DOHH2 (cell line): ENCODE data around the gene PYM1.

Source experiments
- H3F3A ChIP-seq: fragments of 200-600 bp; sonication (generic), shearing (Covaris generic); 2 replicates; pipeline ENCODE4 v1.6.0; 2016; ENCODE audit warnings: antibody characterized with exemption, mild to moderate bottlenecking; ENCODE audit not compliant: control insufficient read depth, insufficient read depth
- H3K27ac ChIP-seq: fragments of 200-600 bp; sonication (generic); 2 replicates; pipeline ENCODE4 v1.5.1; 2014; ENCODE audit warnings: low read depth, mild to moderate bottlenecking, low read length, moderate library complexity
- H3K27me3 ChIP-seq: fragments of 200-600 bp; sonication (generic); 2 replicates; pipeline ENCODE4 v1.6.1; 2014; ENCODE audit warnings: mild to moderate bottlenecking, low read length, mixed read lengths; ENCODE audit not compliant: control insufficient read depth
- H3K36me3 ChIP-seq: fragments of 200-600 bp; sonication (generic); 2 replicates; pipeline ENCODE4 v1.6.1; 2014; ENCODE audit warnings: mild to moderate bottlenecking, low read length, moderate library complexity, mixed read lengths; ENCODE audit not compliant: control insufficient read depth
- H3K4me1 ChIP-seq: fragments of 200-600 bp; sonication (generic); 2 replicates; pipeline ENCODE4 v1.6.1; 2014; ENCODE audit warnings: mild to moderate bottlenecking, low read length, mixed read lengths; ENCODE audit not compliant: control insufficient read depth
- H3K4me2 ChIP-seq: fragments of 200-600 bp; sonication (generic); 2 replicates; pipeline ENCODE4 v1.6.0; 2014; ENCODE audit warnings: mild to moderate bottlenecking, low read length, moderate library complexity
- H3K4me3 ChIP-seq: fragments of 200-600 bp; sonication (generic); 2 replicates; pipeline ENCODE4 v1.5.1; 2014; ENCODE audit warnings: mild to moderate bottlenecking, low read length, mixed read lengths
- H3K79me2 ChIP-seq: fragments of 200-600 bp; sonication (generic); 2 replicates; pipeline ENCODE4 v1.6.1; 2014; ENCODE audit warnings: mild to moderate bottlenecking, low read length, mixed read lengths; ENCODE audit not compliant: control insufficient read depth
- H3K9me2 ChIP-seq: fragments of 200-600 bp; sonication (generic); replicated peaks from 2 replicates; pipeline ENCODE4 v1.6.1; 2014; ENCODE audit warnings: mild to moderate bottlenecking, low read length, mixed read lengths; ENCODE audit not compliant: control insufficient read depth
- H3K9me3 ChIP-seq: fragments of 200-600 bp; sonication (generic); 2 replicates; pipeline ENCODE4 v1.6.1; 2014; ENCODE audit warnings: antibody characterized with exemption, low read length, mixed read lengths; ENCODE audit not compliant: control insufficient read depth, insufficient read depth
- H4K20me1 ChIP-seq: fragments of 200-600 bp; sonication (generic); 2 replicates; pipeline ENCODE4 v1.6.0; 2014; ENCODE audit warnings: low read depth, mild to moderate bottlenecking, antibody characterized with exemption, low read length, moderate library complexity; ENCODE audit not compliant: control insufficient read depth, insufficient read depth
- CTCF ChIP-seq: fragments of 200-600 bp; sonication (generic); IDR thresholded peaks from one replicate; pipeline ENCODE4 v1.5.1; 2014; ENCODE audit warnings: antibody characterized with exemption, mild to moderate bottlenecking, low read depth, low read length; ENCODE audit not compliant: poor library complexity, severe bottlenecking
- EZH2phosphoT487 ChIP-seq: fragments of 200-600 bp; sonication (generic); IDR thresholded peaks from 2 replicates; pipeline ENCODE4 v1.6.1; 2017; ENCODE audit warnings: borderline replicate concordance, mild to moderate bottlenecking, antibody characterized with exemption, low read length, moderate library complexity, mixed read lengths

Gene PYM1

GRCh38 chr12:55946553-55946952 lies 18.9 kb upstream of the PYM1 start:
- Histone ChIP-seq H3K9me3 (no peaks in the 10 kb centered on the region), H3K9me2 (no peaks in the 10 kb centered on the region), H3K79me2 (no peaks in the 10 kb centered on the region), H3K4me3 (no peak overlapping the region), H3K4me1 (no peaks in the 10 kb centered on the region), H3K4me2 (no peak overlapping the region), H4K20me1 (no peaks in the 10 kb centered on the region), H3K36me3 (peaks cover 51% of the 10 kb centered on the region), H3F3A (no peaks in the 10 kb centered on the region), H3K27ac (no peak overlapping the region), H3K27me3 (no peaks in the 10 kb centered on the region)
- TF ChIP-seq CTCF (no peak), EZH2phosphoT487 (no peak)

- Histone ChIP-seq H3K36me3 (peaks cover 78% of the 10 kb centered on the region), H3K27ac (no peak overlapping the region), H3K27me3 (no peaks in the 10 kb centered on the region), H3K9me3 (no peaks in the 10 kb centered on the region), H3K79me2 (no peaks in the 10 kb centered on the region), H3K9me2 (no peaks in the 10 kb centered on the region), H3F3A (peaks cover 6% of the 10 kb centered on the region; the same call in 1 of the 2 replicates), H4K20me1 (no peaks in the 10 kb centered on the region), H3K4me1 (peaks cover 10% of the 10 kb centered on the region), H3K4me3 (no peak overlapping the region), H3K4me2 (no peak overlapping the region)
- TF ChIP-seq EZH2phosphoT487 (no peak), CTCF (no peak)
Measured at GRCh38 chr12:55942577-55943136, 15.0 kb upstream of the PYM1 start.

- Histone ChIP-seq H3K79me2 (no peaks in the 10 kb centered on the region), H3K4me1 (peaks cover 10% of the 10 kb centered on the region), H3K27ac (no peak overlapping the region), H3K4me2 (no peak overlapping the region), H3K27me3 (no peaks in the 10 kb centered on the region), H3K9me2 (no peaks in the 10 kb centered on the region), H3K9me3 (no peaks in the 10 kb centered on the region), H4K20me1 (no peaks in the 10 kb centered on the region), H3K4me3 (no peak overlapping the region), H3K36me3 (peaks cover 84% of the 10 kb centered on the region), H3F3A (peaks cover 6% of the 10 kb centered on the region; the same call in 1 of the 2 replicates)
- TF ChIP-seq EZH2phosphoT487 (no peak), CTCF (no peak)
Measured at GRCh38 chr12:55942055-55942454, 14.4 kb upstream of the PYM1 start.
